NCI-H2196 (cell line): ENCODE measurements around the gene SORCS3.

Source experiments
- DNase-seq: peaks from one replicate; lab custom pipeline; 2025; ENCODE audit not compliant: unreplicated experiment; lab: John Stamatoyannopoulos, UW

Gene SORCS3

GRCh38 chr10:104774234-104774633 is 133.1 kb downstream of the SORCS3 start:
- DNase-seq = no peak

- DNase-seq = no peak
Measured at GRCh38 chr10:104777086-104777799, 136.2 kb downstream of the SORCS3 start.

GRCh38 chr10:104778371-104778770 is 137.3 kb downstream of the SORCS3 start:
- DNase-seq = no peak

DNA sequence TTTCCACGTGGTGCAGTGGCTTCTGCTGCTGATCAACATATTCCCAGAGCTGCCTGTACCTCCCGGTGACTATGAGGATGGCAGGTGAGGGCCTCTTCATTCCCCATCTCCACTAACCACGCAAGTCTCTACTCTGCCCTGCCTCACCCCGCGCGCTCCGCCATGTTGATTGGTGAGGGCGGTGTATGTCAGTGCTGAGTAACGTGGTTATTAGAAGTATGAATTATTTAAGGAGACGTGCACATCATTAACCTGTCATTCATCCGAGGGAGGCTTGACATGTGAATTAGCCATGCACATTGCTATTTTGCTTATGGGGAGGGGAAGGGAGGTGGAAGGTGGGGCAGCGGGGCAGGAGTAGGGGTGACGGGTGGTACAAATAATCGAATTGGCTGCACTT is 138.6 kb downstream of the SORCS3 start:
- no peak for DNase-seq

GRCh38 chr10:104780165-104780564 is 139.1 kb downstream of the SORCS3 start:
- DNase-seq = no peak

GRCh38 chr10:104780946-104781595 is 140.0 kb downstream of the SORCS3 start:
- no peak for DNase-seq

DNA sequence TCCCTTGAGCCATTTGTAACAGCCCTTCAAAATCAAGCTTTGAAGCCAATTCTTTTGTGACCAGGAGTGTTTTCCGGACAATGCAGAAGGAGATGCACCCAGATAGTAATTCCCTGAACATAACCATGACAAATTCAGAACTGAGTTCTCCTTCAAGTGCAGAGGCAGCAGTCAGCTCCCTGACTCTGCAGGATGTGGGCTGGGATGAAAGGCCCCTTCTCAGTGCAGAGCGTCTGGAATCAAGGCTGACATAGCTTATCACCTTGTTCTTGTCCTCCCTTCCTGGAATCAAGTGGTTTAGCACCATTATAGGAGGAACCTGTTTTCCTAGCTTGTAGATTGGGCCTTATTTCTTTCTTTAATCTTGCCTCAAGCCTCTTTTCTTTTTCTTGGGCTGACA is 143.4 kb downstream of the SORCS3 start:
- DNase-seq = no peak

DNA sequence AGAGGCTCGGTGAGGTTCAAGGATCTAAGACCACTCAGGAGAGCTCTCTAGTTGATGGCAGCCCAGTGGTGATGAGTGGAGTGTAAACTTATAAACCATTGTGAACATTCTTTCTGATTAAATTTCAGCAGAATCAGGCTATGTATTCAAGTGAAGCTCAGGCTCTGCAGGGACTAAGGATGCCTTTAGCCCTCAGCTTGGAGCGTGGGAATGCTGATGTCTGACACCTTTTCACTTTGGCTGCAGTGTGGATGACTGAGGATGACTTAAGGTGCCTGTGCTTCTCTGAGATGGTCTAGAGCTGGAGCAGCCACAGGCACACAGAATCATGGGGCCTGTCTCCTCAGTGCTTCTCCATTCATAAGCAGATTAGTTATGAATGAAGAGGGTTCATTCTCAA is 150.4 kb downstream of the SORCS3 start:
- DNase-seq = no peak

DNA sequence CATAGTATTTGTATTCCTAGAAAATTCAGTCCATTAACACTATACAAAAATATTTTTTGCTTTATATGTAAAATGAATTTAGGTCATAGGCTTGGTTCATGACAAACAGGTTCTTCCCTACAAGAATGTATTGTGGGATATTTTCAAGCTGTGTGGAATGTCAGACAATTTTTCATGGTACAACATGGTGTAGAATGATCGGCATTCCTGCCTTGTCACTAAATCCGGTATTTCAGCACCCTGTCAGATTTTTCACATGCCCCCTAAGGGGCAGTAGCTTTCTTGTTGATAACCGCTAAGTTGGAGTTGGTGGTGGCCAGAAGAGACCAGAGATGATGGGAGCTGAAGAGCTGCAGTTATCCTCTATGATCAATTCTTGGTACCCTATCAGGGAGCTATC is 154.3 kb downstream of the SORCS3 start:
- DNase-seq = no peak

GRCh38 chr10:104796823-104797222 is 155.7 kb downstream of the SORCS3 start:
- DNase-seq = no peak

DNA sequence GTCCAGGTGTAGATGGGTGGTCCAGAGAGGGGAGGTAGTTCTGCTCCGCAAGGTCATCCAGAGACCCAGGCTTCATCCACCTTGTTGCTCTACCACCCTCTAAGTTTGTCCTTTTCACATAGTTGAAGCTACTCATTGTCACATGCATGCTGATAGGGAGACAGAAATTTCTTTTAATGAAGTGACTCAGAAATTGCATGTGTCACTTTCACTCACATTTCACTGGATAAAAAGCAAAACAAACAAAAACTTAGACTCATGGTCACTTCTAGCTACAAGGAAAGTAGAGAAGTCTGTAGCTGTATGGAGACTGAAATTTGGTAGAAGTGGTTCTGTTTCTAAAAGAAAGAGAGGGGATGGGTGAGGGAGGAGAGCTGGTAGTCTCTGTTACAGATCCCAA is 161.9 kb downstream of the SORCS3 start:
- no peak for DNase-seq

- DNase-seq = no peak
Measured at GRCh38 chr10:104804880-104805279, 163.8 kb downstream of the SORCS3 start.

DNA sequence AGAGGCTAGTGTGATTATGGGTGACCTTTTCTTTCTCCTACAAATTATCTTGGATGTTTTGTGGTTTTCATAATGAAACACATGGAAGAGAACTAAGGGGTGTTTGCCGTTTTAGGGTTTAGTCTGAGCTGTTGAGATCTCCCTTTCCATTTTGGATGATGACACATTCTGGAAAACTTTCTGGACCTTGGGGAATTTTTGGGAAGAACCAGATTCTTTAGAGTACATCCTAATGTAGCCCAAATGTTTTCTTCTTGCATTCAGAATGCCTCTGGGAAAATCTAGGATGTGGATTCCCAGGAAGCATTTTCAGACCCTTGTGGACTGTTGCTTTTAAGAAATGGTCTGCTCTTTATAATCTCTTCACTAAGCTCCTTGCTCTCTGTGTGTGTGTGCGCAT is 165.7 kb downstream of the SORCS3 start:
- DNase-seq = no peak

GRCh38 chr10:104807581-104808310 is 166.7 kb downstream of the SORCS3 start:
- no peak for DNase-seq

- no peak for DNase-seq
Measured at GRCh38 chr10:104809288-104810090, 168.4 kb downstream of the SORCS3 start.

DNA sequence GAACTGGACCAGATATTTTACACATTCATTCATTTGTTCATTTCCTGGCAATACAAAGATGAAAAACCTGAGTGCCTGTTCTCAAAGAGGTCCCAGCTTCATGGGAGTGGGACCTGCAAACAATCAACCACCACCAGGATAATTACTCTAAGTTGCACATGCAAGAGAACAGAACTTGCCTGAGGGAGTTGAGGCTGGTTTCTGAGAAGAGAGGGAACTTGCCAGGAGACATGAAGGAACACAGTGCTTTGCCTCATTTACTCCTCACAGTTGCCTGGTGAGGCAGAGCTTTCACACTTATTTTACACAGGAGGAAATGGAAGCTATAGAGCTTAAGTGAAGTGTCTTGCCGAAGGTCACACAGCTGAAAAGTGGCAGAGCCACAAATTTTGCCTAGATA is 170.1 kb downstream of the SORCS3 start:
- DNase-seq = no peak

GRCh38 chr10:104816501-104816900 is 175.4 kb downstream of the SORCS3 start:
- no peak for DNase-seq

DNA sequence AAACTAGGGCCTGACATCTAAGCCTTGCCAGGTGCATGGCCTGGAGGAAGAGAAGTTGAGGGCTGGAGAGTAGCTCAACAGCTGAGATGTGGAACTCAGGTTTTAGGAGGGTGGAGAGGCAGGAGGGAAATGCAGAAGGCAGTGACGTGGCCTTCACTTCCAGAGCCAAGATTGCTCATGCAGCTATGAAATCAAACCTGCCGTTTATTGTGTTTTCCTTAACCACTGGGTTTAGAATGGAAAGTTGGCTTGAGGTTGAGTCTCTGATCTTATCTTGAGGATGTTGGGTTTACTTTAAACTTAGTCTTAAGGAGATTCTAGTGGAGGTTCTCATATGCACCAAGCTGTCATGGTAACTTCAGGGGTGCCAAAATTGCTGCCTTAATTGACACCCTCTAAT is 178.6 kb downstream of the SORCS3 start:
- DNase-seq = no peak

DNA sequence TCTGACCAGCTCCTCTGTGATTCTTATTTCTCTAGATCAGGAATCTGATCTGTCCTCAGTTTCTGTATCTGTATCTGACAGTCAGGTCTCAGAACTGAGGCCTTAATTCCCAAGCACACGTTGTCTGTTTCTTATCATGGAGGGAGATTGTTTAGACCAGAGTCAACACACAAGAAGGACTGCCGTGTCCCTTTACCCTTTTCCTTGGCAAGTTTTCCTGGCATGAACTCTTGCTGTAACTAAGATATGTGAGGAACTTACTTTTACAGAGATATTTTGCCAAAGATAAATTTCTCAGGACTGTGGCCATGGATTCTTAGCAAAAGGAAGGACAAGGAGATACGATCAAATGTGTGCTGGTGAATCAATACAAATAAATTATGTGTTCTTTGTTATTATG is 181.0 kb downstream of the SORCS3 start:
- DNase-seq = no peak

- DNase-seq = no peak
Measured at GRCh38 chr10:104824380-104825006, 183.4 kb downstream of the SORCS3 start.

DNA sequence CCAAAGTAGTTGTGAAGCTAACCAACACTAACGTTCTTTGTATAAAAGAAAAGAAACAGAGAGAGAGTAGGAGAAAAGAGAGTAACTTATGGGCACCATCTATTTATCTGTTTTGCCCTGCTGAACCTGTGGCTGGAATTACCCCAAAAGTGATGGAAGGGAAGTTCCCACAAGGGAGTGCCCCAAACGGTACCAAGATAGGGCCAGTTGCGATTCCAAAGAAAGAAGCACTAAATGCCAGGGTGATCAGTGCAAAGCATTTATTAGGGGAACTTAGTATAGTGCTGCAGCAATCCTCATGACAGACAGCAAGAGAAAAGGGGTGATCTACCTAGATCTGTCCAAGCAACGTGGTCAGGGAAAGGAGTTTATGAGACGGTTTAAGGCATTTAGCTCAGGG is 190.2 kb downstream of the SORCS3 start:
- no peak for DNase-seq
